ENCODE data around the gene ANKMY2.

Gene ANKMY2

GRCh38 chr7:16583834-16584233 is 61.7 kb downstream of the ANKMY2 start:
- no peak overlapping the region for H3K9ac ChIP-seq (ENCODE audit: low read length)
- H3K4me3 ChIP-seq (ENCODE audit: insufficient read depth, low read length, poor library complexity, severe bottlenecking): no peak overlapping the region
- no peaks in the 10 kb centered on the region for H3K79me2 ChIP-seq (ENCODE audit: insufficient read depth, low read length)
- H3K27ac ChIP-seq (ENCODE audit: low read depth, low read length): no peak overlapping the region
- H3F3A ChIP-seq (ENCODE audit: insufficient read depth): no peaks in the 10 kb centered on the region
- no peaks in the 10 kb centered on the region for H4K20me1 ChIP-seq (ENCODE audit: low read depth, low read length)
- TF ChIP-seq CTCF (IDR thresholded peaks at IDR 0.05; ENCODE audit: insufficient read depth, low read length, poor library complexity, severe bottlenecking): no peak
- TF ChIP-seq EZH2phosphoT487 (conservative IDR thresholded peaks at IDR 0.05; ENCODE audit: low read length): no peak
- H2AFZ ChIP-seq (ENCODE audit: low read depth, low read length, severe bottlenecking): no peak overlapping the region
- no peak overlapping the region for H3K4me2 ChIP-seq (ENCODE audit: low read depth, low read length, poor library complexity, severe bottlenecking)
- H3K27me3 ChIP-seq (ENCODE audit: low read length): no peaks in the 10 kb centered on the region
- H3K9me2 ChIP-seq (replicated peaks; ENCODE audit: insufficient read depth, low read length): no peaks in the 10 kb centered on the region
- no peaks in the 10 kb centered on the region for H3K36me3 ChIP-seq (ENCODE audit: low read length)
- H3K9me3 ChIP-seq (ENCODE audit: insufficient read depth, low read length): no peaks in the 10 kb centered on the region

- no peak overlapping the region for H3K4me2 ChIP-seq (ENCODE audit: low read depth, low read length, poor library complexity, severe bottlenecking)
- H3K79me2 ChIP-seq (ENCODE audit: insufficient read depth, low read length): no peaks in the 10 kb centered on the region
- H3K27ac ChIP-seq (ENCODE audit: low read depth, low read length): no peak overlapping the region
- H3K36me3 ChIP-seq (ENCODE audit: low read length): no peaks in the 10 kb centered on the region
- H2AFZ ChIP-seq (ENCODE audit: low read depth, low read length, severe bottlenecking): no peak overlapping the region
- no peaks in the 10 kb centered on the region for H3K9me3 ChIP-seq (ENCODE audit: insufficient read depth, low read length)
- no peaks in the 10 kb centered on the region for H4K20me1 ChIP-seq (ENCODE audit: low read depth, low read length)
- no peak overlapping the region for H3K9ac ChIP-seq (ENCODE audit: low read length)
- TF ChIP-seq EZH2phosphoT487 (conservative IDR thresholded peaks at IDR 0.05; ENCODE audit: low read length) (no peak), CTCF (IDR thresholded peaks at IDR 0.05; ENCODE audit: insufficient read depth, low read length, poor library complexity, severe bottlenecking) (no peak)
- H3K4me3 ChIP-seq (ENCODE audit: insufficient read depth, low read length, poor library complexity, severe bottlenecking): no peak overlapping the region
- H3K27me3 ChIP-seq (ENCODE audit: low read length): no peaks in the 10 kb centered on the region
- no peaks in the 10 kb centered on the region for H3K9me2 ChIP-seq (replicated peaks; ENCODE audit: insufficient read depth, low read length)
- no peaks in the 10 kb centered on the region for H3F3A ChIP-seq (ENCODE audit: insufficient read depth)
These were observed 64.3 kb downstream of the ANKMY2 start for GRCh38 chr7:16581286-16581685.

- H3K79me2 ChIP-seq (ENCODE audit: insufficient read depth, low read length): no peaks in the 10 kb centered on the region
- no peak overlapping the region for H3K27ac ChIP-seq (ENCODE audit: low read depth, low read length)
- no peaks in the 10 kb centered on the region for H3K36me3 ChIP-seq (ENCODE audit: low read length)
- H3F3A ChIP-seq (ENCODE audit: insufficient read depth): no peaks in the 10 kb centered on the region
- H3K4me2 ChIP-seq (ENCODE audit: low read depth, low read length, poor library complexity, severe bottlenecking): no peak overlapping the region
- no peak for TF ChIP-seq EZH2phosphoT487 (conservative IDR thresholded peaks at IDR 0.05; ENCODE audit: low read length)
- TF ChIP-seq CTCF (IDR thresholded peaks at IDR 0.05; ENCODE audit: insufficient read depth, low read length, poor library complexity, severe bottlenecking): no peak
- no peaks in the 10 kb centered on the region for H3K27me3 ChIP-seq (ENCODE audit: low read length)
- H3K9me2 ChIP-seq (replicated peaks; ENCODE audit: insufficient read depth, low read length): no peaks in the 10 kb centered on the region
- no peak overlapping the region for H3K4me3 ChIP-seq (ENCODE audit: insufficient read depth, low read length, poor library complexity, severe bottlenecking)
- H4K20me1 ChIP-seq (ENCODE audit: low read depth, low read length): no peaks in the 10 kb centered on the region
- H3K9me3 ChIP-seq (ENCODE audit: insufficient read depth, low read length): no peaks in the 10 kb centered on the region
- no peak overlapping the region for H2AFZ ChIP-seq (ENCODE audit: low read depth, low read length, severe bottlenecking)
- H3K9ac ChIP-seq (ENCODE audit: low read length): no peak overlapping the region
These were observed 66.3 kb downstream of the ANKMY2 start for GRCh38 chr7:16579216-16579615.
